MG63 (cell line): ENCODE measurements around the gene TOP3B. TPM values are rescaled to one million over a fixed set of nuclear protein-coding genes. Genes with fewer than 3 reads are reported as not detected.

Source experiments
- DNase-seq: peaks from one replicate; pipeline ENCODE4 v3.0.0-alpha.2; 2020
- H3K27me3 ChIP-seq: fragments of 250-450 bp; sonication (Bioruptor Pico); 2 replicates; pipeline ENCODE4 v1.5.1; 2020; ENCODE audit warnings: mild to moderate bottlenecking, moderate library complexity
- H3K36me3 ChIP-seq: fragments of 250-450 bp; sonication (Bioruptor Pico); 2 replicates; pipeline ENCODE4 v1.5.1; 2020; ENCODE audit warnings: mild to moderate bottlenecking, moderate library complexity
- H3K4me3 ChIP-seq: fragments of 250-450 bp; sonication (Bioruptor Pico); 2 replicates; pipeline ENCODE4 v1.5.1; 2020; ENCODE audit warnings: mild to moderate bottlenecking, moderate library complexity
- H3K9me3 ChIP-seq: fragments of 250-450 bp; sonication (Bioruptor Pico); 2 replicates; pipeline ENCODE4 v1.5.1; 2020; ENCODE audit warnings: mild to moderate bottlenecking, moderate library complexity
- total RNA-seq: library from RNA; depleted of rRNA; stranded (reverse); fragments of >200 nt; shearing (Covaris generic); gene quantifications from 2 replicates; pipeline ENCODE4 v1.2.3, GENCODE V29; 2014; ENCODE audit warnings: low replicate concordance

Gene TOP3B
- total RNA-seq, 1 experiment from 2014 or later = 35.8 TPM

DNA sequence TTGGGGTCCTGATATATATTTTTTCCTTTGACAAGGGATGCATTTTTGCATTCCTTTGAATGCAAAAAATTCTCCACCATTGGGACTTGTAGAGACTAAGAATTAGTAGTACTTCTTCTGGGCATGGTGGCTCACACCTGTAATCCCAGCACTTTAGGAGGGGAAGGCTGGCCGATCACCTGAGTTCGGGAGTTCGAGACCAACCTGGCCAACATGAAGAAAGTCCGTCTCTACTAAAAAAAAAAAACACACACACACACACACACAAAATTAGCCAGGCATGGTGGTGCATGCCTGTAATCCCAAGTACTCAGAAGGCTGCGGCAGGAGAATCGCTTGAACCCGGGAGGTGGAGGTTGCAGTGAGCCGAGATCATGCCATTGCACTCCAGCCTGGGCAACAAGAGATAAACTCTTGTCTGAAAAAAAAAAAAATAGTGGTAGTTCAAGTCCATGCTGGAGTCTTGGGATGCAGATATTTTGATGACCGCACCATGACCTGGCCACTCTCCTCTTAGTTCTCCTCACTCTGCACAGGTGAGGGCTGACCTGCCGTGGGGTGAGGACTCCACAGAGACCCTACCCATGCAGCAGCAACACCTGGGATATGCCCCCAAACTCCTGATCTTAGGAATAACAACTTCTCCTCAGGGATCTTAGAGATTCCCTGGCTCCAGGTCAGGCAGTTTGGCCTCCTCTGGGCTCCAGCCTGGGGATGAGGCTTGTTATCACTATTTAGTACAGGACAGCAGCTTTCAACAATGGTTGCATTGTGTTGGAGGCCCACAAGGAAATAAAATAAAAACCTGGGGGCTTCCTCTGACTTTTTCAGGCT is 36.5 kb upstream of the TOP3B start:
- H3K36me3 ChIP-seq = no peaks in the 10 kb centered on the region
- no peak for DNase-seq
- H3K9me3 ChIP-seq = no peaks in the 10 kb centered on the region
- no peaks in the 10 kb centered on the region for H3K27me3 ChIP-seq
- H3K4me3 ChIP-seq = no peak overlapping the region

DNA sequence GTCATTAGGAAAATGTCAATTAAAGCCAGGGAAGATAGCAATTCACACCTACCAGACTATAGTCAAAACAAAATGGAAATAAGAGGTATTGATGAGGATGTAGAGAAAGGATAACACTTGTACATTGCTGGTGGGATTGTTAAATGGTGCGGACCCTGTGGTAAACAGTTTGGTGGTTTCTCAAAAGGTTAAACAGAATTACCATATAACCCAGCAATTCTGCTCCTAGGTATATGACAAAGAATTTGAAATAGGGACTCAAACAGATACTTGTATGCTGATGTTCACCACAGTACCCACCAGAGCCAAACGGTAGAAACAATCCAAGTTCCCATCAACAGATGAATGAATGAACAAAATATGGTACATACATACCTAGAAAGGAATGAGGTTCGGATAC is 33.0 kb upstream of the TOP3B start:
- H3K4me3 ChIP-seq = no peak overlapping the region
- DNase-seq = no peak
- H3K9me3 ChIP-seq = no peaks in the 10 kb centered on the region
- H3K36me3 ChIP-seq = no peaks in the 10 kb centered on the region
- no peaks in the 10 kb centered on the region for H3K27me3 ChIP-seq

DNA sequence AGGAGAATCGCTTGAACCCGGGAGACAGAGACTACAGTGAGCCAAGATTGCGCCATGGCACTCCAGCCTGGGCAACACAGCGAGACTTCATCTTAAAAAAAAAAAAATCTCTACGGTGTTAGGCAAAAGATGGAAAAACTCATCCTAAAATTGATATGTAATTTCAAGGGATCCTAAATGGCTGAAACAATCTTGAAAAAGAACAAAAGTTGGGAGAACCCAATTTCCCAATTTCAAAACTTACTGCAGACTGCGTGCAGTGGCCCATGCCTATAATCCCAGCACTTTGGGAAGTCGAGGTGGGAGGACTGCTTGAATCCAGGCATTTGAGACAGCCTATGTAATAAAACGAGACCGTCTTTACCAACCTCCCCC is 31.7 kb upstream of the TOP3B start:
- no peaks in the 10 kb centered on the region for H3K9me3 ChIP-seq
- DNase-seq = no peak
- no peaks in the 10 kb centered on the region for H3K36me3 ChIP-seq
- H3K27me3 ChIP-seq = no peaks in the 10 kb centered on the region
- H3K4me3 ChIP-seq = no peak overlapping the region

DNA sequence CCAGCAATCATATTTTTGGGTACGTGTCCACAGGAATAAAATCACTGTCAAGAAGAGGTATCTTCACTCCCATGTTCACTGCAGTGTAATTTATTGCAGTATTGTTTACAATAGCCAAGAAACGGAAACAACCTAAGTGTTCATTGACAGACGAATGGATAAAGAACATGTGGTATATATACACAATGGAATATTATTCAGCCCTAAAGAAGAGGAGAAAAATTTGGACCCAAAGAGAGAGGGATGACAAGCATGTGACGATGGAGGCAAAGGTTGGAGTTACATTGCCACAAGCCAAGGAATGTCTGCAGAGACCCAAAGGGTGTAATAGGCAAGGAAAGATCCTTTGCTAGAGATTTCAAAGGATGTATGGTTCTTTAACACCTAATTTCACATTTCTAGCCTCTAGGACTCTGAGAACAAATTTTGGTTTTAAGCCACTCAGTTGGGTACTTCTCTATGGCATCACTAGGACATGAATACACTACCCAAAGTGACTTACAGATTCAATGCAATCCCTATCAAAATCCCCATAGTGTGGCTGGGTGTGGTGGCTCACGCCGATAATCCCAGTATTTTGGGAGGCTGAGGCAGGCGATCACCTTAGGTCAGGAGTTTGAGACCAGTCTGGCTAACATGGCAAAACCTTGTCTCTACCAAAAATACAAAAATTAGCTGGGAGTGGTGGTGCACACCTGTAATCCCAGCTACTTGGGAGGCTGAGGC is 31.1 kb upstream of the TOP3B start:
- H3K4me3 ChIP-seq = no peak overlapping the region
- no peak for DNase-seq
- no peaks in the 10 kb centered on the region for H3K27me3 ChIP-seq
- H3K36me3 ChIP-seq = no peaks in the 10 kb centered on the region
- H3K9me3 ChIP-seq = no peaks in the 10 kb centered on the region

DNA sequence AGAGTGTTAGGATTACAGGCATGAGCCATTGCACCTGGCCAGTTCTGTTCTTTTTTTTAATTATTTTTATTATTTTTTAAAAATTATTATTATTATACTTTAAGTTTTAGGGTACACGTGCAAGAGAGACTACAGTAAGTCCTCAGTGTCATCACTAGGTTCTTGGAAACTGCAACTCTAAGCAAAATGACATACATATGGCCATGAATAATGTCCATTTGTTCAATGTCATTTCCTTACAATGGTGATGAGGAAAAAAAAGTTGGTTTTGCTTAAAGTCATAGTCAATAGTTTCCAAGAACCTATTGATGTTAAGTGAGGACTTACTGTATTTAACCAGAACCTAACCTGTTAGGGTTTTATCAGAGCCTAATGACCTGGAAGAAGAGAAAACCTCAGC is 29.4 kb upstream of the TOP3B start:
- Histone ChIP-seq H3K36me3 (no peaks in the 10 kb centered on the region), H3K4me3 (no peak overlapping the region), H3K27me3 (no peaks in the 10 kb centered on the region), H3K9me3 (no peaks in the 10 kb centered on the region)
- DNase-seq = no peak

DNA sequence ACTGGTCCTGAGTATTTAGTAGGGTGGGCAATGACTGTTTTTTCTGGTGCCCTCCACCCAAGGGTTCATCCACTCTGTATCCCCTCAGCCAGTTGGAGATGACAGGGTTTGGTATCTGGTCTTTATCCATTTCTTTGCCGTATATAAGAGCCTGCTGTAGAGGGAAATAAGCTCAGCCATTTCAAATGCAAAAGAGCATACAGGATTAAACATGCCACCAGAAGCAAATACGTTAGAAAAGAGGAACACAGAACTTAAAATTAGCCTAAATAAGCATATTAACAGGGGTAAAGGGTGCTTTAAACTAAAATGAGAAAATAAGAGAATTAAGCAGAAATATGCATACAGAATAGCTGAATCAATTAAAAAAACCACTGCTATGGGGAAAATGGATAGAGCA is 27.8 kb upstream of the TOP3B start:
- Histone ChIP-seq H3K4me3 (no peak overlapping the region), H3K9me3 (no peaks in the 10 kb centered on the region), H3K36me3 (no peaks in the 10 kb centered on the region), H3K27me3 (no peaks in the 10 kb centered on the region)
- no peak for DNase-seq

GRCh38 chr22:22009661-22010060 is 27.1 kb upstream of the TOP3B start:
- DNase-seq = no peak
- Histone ChIP-seq H3K36me3 (no peaks in the 10 kb centered on the region), H3K9me3 (no peaks in the 10 kb centered on the region), H3K27me3 (no peaks in the 10 kb centered on the region), H3K4me3 (no peak overlapping the region)

DNA sequence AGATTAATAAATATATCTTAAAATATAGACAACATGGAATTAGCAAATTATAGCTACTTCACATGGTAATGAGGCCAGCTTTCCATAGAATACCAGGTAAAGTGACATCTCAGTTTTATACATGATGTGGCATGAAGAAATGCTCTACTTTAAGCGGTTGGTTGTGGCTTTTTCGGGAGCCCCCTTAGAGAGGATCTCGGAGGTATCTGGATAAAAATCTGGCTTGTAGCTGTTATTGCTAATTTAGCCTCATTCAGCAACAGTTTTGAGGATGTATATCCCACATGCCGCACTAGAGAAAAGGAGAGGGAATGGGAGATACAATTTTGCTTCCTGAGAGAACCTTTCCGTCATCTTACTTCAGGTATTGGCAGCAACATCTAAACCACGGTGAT is 24.0 kb upstream of the TOP3B start:
- no peak for DNase-seq
- H3K36me3 ChIP-seq = no peaks in the 10 kb centered on the region
- H3K4me3 ChIP-seq = no peak overlapping the region
- H3K9me3 ChIP-seq = no peaks in the 10 kb centered on the region
- no peaks in the 10 kb centered on the region; the same call in 1 of the 2 replicates for H3K27me3 ChIP-seq

DNA sequence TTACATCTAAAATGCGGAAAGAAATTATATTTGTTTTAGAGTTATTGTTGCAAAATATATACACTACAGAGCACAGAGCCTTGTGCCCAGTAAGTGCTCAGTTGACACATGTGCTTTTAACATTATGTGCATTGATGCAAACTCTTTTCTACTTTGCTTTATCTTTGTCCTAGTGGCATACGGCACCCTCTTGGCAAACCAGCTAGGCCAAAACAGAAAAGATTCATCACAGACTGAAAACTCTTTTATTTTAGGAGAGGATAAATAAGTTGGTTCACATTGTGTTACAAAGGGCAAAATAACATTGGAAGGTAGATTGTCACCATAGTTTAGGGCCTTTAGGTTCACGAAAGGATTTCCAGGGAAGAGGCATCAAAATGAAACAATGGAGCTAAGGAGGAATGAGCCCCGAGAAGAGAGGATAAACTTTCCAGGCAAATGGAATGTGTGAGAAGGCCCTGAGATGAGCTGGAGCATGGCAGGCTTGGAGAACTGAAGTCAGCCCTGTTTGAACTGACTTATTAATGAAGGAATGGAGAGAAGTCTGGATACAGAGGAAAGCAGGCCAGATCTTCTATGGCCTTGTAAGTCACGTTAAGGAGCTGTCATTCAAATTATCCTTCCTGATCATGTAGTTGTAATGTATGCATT is 23.5 kb upstream of the TOP3B start:
- Histone ChIP-seq H3K4me3 (no peak overlapping the region), H3K9me3 (no peaks in the 10 kb centered on the region), H3K27me3 (no peaks in the 10 kb centered on the region; the same call in 1 of the 2 replicates), H3K36me3 (no peaks in the 10 kb centered on the region)
- DNase-seq = no peak

DNA sequence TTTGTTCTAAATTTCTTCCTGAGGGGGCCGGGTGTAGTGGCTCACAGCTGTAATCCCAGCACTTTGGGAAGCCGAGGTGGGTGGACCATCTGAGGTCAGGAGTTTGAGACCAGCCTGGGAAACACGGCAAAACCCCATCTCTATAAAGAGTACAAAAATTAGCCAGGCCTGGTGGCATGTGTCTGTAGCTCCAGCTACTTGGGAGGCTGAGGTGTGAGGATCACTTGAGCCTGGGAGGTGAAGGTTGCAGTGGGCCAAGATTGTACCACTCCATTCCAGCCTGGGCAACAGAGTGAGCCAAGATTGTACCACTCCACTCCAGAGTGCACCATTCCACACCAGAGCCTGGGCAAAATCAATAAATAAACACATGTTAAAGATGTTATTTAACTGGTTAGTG is 20.6 kb upstream of the TOP3B start:
- Histone ChIP-seq H3K9me3 (no peaks in the 10 kb centered on the region), H3K27me3 (no peaks in the 10 kb centered on the region; the same call in 1 of the 2 replicates), H3K36me3 (no peaks in the 10 kb centered on the region), H3K4me3 (no peak overlapping the region)
- DNase-seq = no peak

DNA sequence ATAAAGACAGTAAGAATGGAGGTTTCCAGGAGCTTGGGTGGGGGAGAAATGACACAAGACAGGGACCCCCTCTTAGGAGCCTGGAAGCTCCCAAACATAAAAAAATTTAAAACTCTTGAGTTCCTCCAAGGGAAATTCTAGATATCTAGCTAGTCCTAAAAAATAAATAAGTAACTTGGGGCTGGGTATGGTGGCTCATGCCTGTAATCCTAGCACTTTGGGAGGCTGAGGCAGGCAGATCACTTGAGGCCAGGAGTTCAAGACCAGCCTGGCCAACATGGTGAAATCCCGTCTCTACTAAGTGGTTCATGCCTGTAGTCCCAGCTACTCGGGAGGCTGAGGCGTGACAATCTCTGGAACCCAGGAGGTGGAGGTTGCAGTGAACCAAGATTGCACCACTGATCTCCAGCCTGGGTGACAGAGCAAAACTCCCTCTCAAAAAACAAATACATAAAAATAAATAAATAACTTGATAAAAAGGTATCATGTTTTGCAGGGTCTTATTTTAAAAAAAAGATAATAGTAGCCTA is 20.0 kb upstream of the TOP3B start:
- Histone ChIP-seq H3K4me3 (no peak overlapping the region), H3K27me3 (no peaks in the 10 kb centered on the region; the same call in 1 of the 2 replicates), H3K36me3 (no peaks in the 10 kb centered on the region), H3K9me3 (no peaks in the 10 kb centered on the region)
- no peak for DNase-seq

- H3K36me3 ChIP-seq = no peaks in the 10 kb centered on the region
- H3K4me3 ChIP-seq = no peak overlapping the region
- H3K9me3 ChIP-seq = no peaks in the 10 kb centered on the region
- no peak for DNase-seq
- H3K27me3 ChIP-seq = no peaks in the 10 kb centered on the region; the same call in 1 of the 2 replicates
Measured at GRCh38 chr22:22001664-22002525, 19.3 kb upstream of the TOP3B start.

GRCh38 chr22:21998595-21999247 is 16.1 kb upstream of the TOP3B start:
- H3K27me3 ChIP-seq = no peaks in the 10 kb centered on the region; the same call in 1 of the 2 replicates
- H3K4me3 ChIP-seq = no peak overlapping the region
- DNase-seq = no peak
- no peaks in the 10 kb centered on the region for H3K36me3 ChIP-seq
- H3K9me3 ChIP-seq = no peaks in the 10 kb centered on the region

GRCh38 chr22:21996175-21996720 is 13.7 kb upstream of the TOP3B start:
- no peak for DNase-seq
- H3K27me3 ChIP-seq = no peaks in the 10 kb centered on the region

DNA sequence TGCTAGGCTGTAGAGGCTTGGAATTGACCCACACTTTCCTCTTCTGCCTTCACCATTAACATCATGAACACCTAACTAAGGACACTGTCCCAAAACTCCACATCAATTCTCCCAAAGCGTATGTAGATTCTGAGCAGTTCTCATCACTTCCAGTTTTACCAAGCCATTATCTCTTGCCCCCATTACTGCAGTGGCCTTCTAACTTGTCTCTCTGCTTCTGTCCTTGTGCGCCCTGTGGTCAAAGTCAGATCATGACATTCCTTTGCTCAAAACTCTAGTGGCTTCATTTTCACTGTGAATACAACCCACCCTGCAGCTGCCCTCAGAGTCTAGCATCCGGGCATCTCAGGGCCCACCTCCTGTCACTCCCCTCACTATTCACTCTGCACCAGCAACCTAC is 13.1 kb upstream of the TOP3B start:
- no peaks in the 10 kb centered on the region for H3K27me3 ChIP-seq
- DNase-seq = no peak
- no peak overlapping the region for H3K4me3 ChIP-seq
- no peaks in the 10 kb centered on the region for H3K9me3 ChIP-seq
- H3K36me3 ChIP-seq = no peaks in the 10 kb centered on the region

More at GRCh38 chr22:21996175-21996720, 13.7 kb upstream of the TOP3B start:
- H3K4me3 ChIP-seq = no peak overlapping the region
- no peaks in the 10 kb centered on the region for H3K36me3 ChIP-seq
- no peaks in the 10 kb centered on the region for H3K9me3 ChIP-seq
